Astrocyte (in vitro differentiated cells and primary cell): Measurements from ENCODE around the gene CALB2. TPM values are rescaled to one million over a fixed set of nuclear protein-coding genes. Genes with fewer than 3 reads are reported as not detected.

Source experiments
- DNase-seq: peaks from one replicate; pipeline ENCODE4 v3.0.0-alpha.2; 2010; ENCODE audit warnings: low read depth
- FAIRE-seq: peaks from 2 replicates; lab custom pipeline; 2011; peaks lifted over from hg19 to GRCh38; lab: Jason Lieb, UNC
- H2AFZ ChIP-seq: 2 replicates; pipeline ENCODE4 v1.6.0; 2012; ENCODE audit warnings: low read depth, low read length, inconsistent platforms
- H3K27ac ChIP-seq: 2 replicates; pipeline ENCODE4 v1.5.1; 2011; ENCODE audit warnings: low read depth, low read length, inconsistent platforms
- H3K27me3 ChIP-seq: 2 replicates; pipeline ENCODE4 v1.6.0; 2011; ENCODE audit warnings: low read length, inconsistent platforms; ENCODE audit not compliant: insufficient read depth
- H3K36me3 ChIP-seq: 2 replicates; pipeline ENCODE4 v1.5.1; 2011; ENCODE audit warnings: low read length, inconsistent platforms; ENCODE audit not compliant: insufficient read depth
- H3K4me1 ChIP-seq: 2 replicates; pipeline ENCODE4 v1.5.1; 2011; ENCODE audit warnings: low read length, inconsistent platforms; ENCODE audit not compliant: insufficient read depth
- H3K4me2 ChIP-seq: 2 replicates; pipeline ENCODE4 v1.6.0; 2012; ENCODE audit warnings: low read length, inconsistent platforms
- H3K4me3 ChIP-seq: 2 replicates; pipeline ENCODE4 v1.5.1; 2011; ENCODE audit warnings: low read depth, mild to moderate bottlenecking, low read length, inconsistent platforms; ENCODE audit not compliant: insufficient read depth
- H3K79me2 ChIP-seq: 2 replicates; pipeline ENCODE4 v1.6.0; 2012; ENCODE audit warnings: mild to moderate bottlenecking, low read length, inconsistent platforms; ENCODE audit not compliant: insufficient read depth
- H3K9ac ChIP-seq: 2 replicates; pipeline ENCODE4 v1.6.0; 2012; ENCODE audit warnings: mild to moderate bottlenecking, low read length, inconsistent platforms
- H3K9me3 ChIP-seq: 2 replicates; pipeline ENCODE4 v1.5.1; 2012; ENCODE audit warnings: low read depth, mild to moderate bottlenecking, low read length, inconsistent platforms; ENCODE audit not compliant: insufficient read depth
- H4K20me1 ChIP-seq: 2 replicates; pipeline ENCODE4 v1.6.0; 2012; ENCODE audit warnings: low read length, inconsistent platforms; ENCODE audit not compliant: insufficient read depth
- H3K27ac Mint-ChIP-seq: one replicate; pipeline ENCODE4 v1.8.0; 2021; ENCODE audit warnings: mild to moderate bottlenecking, mixed read lengths; ENCODE audit not compliant: unreplicated experiment
- H3K27me3 Mint-ChIP-seq: one replicate; pipeline ENCODE4 v1.8.0; 2021; ENCODE audit warnings: low read depth, mixed read lengths; ENCODE audit not compliant: unreplicated experiment
- H3K36me3 Mint-ChIP-seq: one replicate; pipeline ENCODE4 v1.8.0; 2021; ENCODE audit warnings: low read depth, mixed read lengths; ENCODE audit not compliant: unreplicated experiment
- H3K4me1 Mint-ChIP-seq: one replicate; pipeline ENCODE4 v1.8.0; 2021; ENCODE audit warnings: low read depth, mixed read lengths; ENCODE audit not compliant: unreplicated experiment
- H3K4me3 Mint-ChIP-seq: one replicate; pipeline ENCODE4 v1.8.0; 2021; ENCODE audit warnings: mild to moderate bottlenecking, moderate library complexity, mixed read lengths; ENCODE audit not compliant: unreplicated experiment
- H3K9me3 Mint-ChIP-seq: one replicate; pipeline ENCODE4 v1.8.0; 2021; ENCODE audit warnings: mild to moderate bottlenecking, mixed read lengths; ENCODE audit not compliant: unreplicated experiment
- EZH2 ChIP-seq: IDR thresholded peaks from 2 replicates; pipeline ENCODE4 v1.6.1; 2012; ENCODE audit warnings: mild to moderate bottlenecking, low read length, inconsistent platforms; ENCODE audit not compliant: insufficient read depth
- total RNA-seq: library from RNA; stranded (reverse); gene quantifications from 2 replicates; pipeline ENCODE4 v1.2.1, GENCODE V29; 2021
- TF ChIP-seq, protein P1 (sequence below): IDR thresholded peaks from 2 replicates; pipeline ENCODE4 v1.5.1; 2011; ENCODE audit warnings: low read depth, mild to moderate bottlenecking, inconsistent platforms, low read length, moderate library complexity; ENCODE audit not compliant: insufficient read depth

CALB2 gene
- total RNA-seq, 1 donor from 2014 or later = 4.2 TPM

DNA sequence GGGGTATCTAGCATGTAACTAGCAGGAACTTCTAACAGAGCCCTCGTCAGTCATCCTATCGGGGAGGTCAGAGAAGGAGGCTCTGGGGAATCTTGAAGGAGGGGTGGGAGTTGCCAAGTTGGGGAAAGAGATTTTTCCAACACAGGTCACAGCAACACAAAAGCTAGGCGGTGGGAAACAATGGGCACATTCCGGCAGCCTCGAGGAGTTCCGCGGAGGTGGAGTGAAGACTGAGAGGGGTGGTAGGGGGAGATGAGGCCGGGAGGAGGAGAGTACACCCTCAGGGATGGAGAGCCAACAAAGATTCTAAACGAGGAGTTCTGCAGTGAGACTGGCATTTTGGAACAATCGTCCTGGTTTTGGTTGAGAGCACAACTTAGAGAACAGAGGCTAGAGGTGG lies 13.5 kb upstream of the CALB2 start:
- H3K4me1 Mint-ChIP-seq = no peaks in the 10 kb centered on the region
- H3K4me3 ChIP-seq = no peak overlapping the region
- TF ChIP-seq, protein P1, sequence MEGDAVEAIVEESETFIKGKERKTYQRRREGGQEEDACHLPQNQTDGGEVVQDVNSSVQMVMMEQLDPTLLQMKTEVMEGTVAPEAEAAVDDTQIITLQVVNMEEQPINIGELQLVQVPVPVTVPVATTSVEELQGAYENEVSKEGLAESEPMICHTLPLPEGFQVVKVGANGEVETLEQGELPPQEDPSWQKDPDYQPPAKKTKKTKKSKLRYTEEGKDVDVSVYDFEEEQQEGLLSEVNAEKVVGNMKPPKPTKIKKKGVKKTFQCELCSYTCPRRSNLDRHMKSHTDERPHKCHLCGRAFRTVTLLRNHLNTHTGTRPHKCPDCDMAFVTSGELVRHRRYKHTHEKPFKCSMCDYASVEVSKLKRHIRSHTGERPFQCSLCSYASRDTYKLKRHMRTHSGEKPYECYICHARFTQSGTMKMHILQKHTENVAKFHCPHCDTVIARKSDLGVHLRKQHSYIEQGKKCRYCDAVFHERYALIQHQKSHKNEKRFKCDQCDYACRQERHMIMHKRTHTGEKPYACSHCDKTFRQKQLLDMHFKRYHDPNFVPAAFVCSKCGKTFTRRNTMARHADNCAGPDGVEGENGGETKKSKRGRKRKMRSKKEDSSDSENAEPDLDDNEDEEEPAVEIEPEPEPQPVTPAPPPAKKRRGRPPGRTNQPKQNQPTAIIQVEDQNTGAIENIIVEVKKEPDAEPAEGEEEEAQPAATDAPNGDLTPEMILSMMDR = no peak
- TF ChIP-seq EZH2 = no peak
- H3K9me3 Mint-ChIP-seq = no peaks in the 10 kb centered on the region
- H3K36me3 ChIP-seq = no peaks in the 10 kb centered on the region
- no peaks in the 10 kb centered on the region for H3K79me2 ChIP-seq
- H4K20me1 ChIP-seq = no peaks in the 10 kb centered on the region
- H3K9ac ChIP-seq = no peak overlapping the region
- no peak overlapping the region for H3K27ac Mint-ChIP-seq
- FAIRE-seq = no peak
- H3K27me3 Mint-ChIP-seq = peaks cover 39% of the 10 kb centered on the region
- no peaks in the 10 kb centered on the region for H3K36me3 Mint-ChIP-seq
- H3K9me3 ChIP-seq = no peaks in the 10 kb centered on the region
- H3K4me1 ChIP-seq = no peaks in the 10 kb centered on the region
- H3K4me2 ChIP-seq = no peak overlapping the region
- no peak for DNase-seq
- H3K27me3 ChIP-seq = no peaks in the 10 kb centered on the region
- no peak overlapping the region for H2AFZ ChIP-seq
- H3K27ac ChIP-seq = no peak overlapping the region
- no peak overlapping the region for H3K4me3 Mint-ChIP-seq

DNA sequence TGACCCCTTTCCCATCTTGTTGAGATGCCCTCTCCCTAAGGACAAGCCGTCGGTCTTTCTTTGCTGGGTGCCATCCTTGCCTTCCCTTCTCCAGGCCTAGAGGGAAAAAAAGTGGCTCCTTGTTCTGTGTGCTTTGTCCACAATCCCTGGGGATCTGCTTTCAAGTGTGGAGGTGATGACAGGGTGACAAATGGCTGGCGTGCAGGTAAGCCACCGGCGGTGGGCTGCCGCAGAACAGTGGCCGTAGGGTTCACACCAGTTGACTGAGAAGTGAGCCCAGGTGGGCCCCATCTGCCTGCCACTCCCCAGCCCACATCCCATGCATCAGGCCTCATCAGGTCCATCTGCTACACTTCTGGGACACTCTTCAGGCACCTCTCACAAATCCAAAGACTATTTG lies 11.4 kb upstream of the CALB2 start:
- H3K4me1 Mint-ChIP-seq = no peaks in the 10 kb centered on the region
- H3K27ac Mint-ChIP-seq = no peak overlapping the region
- peaks cover 31% of the 10 kb centered on the region for H3K27me3 Mint-ChIP-seq
- Histone ChIP-seq H3K9ac (no peak overlapping the region), H4K20me1 (no peaks in the 10 kb centered on the region), H3K4me2 (no peak overlapping the region), H3K27ac (no peak overlapping the region), H3K27me3 (no peaks in the 10 kb centered on the region), H3K4me1 (no peaks in the 10 kb centered on the region), H3K79me2 (no peaks in the 10 kb centered on the region), H2AFZ (no peak overlapping the region), H3K36me3 (no peaks in the 10 kb centered on the region), H3K4me3 (no peak overlapping the region), H3K9me3 (no peaks in the 10 kb centered on the region)
- no peak overlapping the region for H3K4me3 Mint-ChIP-seq
- H3K9me3 Mint-ChIP-seq = no peaks in the 10 kb centered on the region
- H3K36me3 Mint-ChIP-seq = no peaks in the 10 kb centered on the region
- TF ChIP-seq EZH2 = no peak
- TF ChIP-seq, protein P1 = no peak
- FAIRE-seq (no peak), DNase-seq (no peak)

DNA sequence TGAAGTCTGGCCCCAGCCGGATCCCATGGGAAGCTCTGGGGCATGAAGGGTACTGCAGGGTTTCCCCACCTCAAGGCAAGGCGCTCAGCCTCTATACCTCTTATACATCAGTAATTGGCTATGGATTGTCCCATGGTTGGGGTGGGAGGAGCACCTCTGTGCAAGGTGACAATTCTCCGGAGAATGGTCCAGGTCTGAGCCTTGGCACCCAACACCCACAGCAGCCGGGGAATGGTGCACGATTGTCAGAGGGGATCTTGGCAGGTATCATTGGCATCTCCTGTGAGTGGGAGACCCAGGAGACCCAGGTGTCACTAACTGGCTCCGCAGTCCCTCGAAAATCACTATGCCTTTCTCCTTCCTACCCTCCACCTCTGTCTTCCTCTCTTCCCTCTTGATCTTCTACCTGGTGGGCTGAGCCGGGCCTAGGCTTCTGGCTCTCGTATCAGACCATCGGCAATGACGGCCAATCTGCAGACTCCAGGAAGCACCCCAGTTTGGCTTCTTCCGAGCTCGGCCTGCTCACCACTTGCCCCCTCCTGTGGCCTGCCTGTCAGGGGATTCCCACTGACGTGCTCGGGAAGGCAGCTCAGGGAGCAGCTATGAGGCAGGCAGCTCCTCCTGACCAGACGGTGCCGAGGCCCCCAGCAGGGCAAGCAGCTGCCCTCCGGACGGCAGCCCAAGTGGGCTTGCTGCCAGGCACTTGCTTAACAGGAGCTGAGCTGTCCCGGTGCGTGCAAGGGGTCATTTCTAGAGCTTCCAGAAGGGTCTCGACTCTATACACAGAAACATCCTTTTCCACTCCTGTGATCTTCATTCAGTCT lies 10.0 kb upstream of the CALB2 start:
- H4K20me1 ChIP-seq = no peaks in the 10 kb centered on the region
- no peak overlapping the region for H2AFZ ChIP-seq
- no peak overlapping the region for H3K27ac ChIP-seq
- no peaks in the 10 kb centered on the region for H3K4me1 Mint-ChIP-seq
- no peak overlapping the region for H3K27ac Mint-ChIP-seq
- peaks cover 2% of the 10 kb centered on the region for H3K9me3 Mint-ChIP-seq
- H3K4me3 Mint-ChIP-seq = no peak overlapping the region
- no peaks in the 10 kb centered on the region for H3K36me3 ChIP-seq
- no peaks in the 10 kb centered on the region for H3K36me3 Mint-ChIP-seq
- H3K4me1 ChIP-seq = no peaks in the 10 kb centered on the region
- H3K4me2 ChIP-seq = no peak overlapping the region
- no peaks in the 10 kb centered on the region for H3K79me2 ChIP-seq
- DNase-seq (no peak), FAIRE-seq (no peak)
- peaks cover 34% of the 10 kb centered on the region for H3K27me3 Mint-ChIP-seq
- H3K9ac ChIP-seq = no peak overlapping the region
- peaks cover 2% of the 10 kb centered on the region for H3K27me3 ChIP-seq
- TF ChIP-seq EZH2 = no peak
- TF ChIP-seq, protein P1 = no peak
- H3K9me3 ChIP-seq = no peaks in the 10 kb centered on the region
- no peak overlapping the region for H3K4me3 ChIP-seq
